Measurements from ENCODE around the gene PSMD12.

Gene PSMD12

GRCh38 chr17:67297454-67297960, 68.9 kb downstream of the PSMD12 start:
- Mint-ChIP-seq H3K27ac (no peak overlapping the region), H3K4me1 (peaks cover 23% of the 10 kb centered on the region), H3K9me3 (no peaks in the 10 kb centered on the region), H3K36me3 (ENCODE audit: low read depth) (no peaks in the 10 kb centered on the region), H3K4me3 (no peak overlapping the region), H3K27me3 (ENCODE audit: low read depth, poor library complexity) (peaks cover 4% of the 10 kb centered on the region)
- DNase-seq, result no peak
- no peak for TF ChIP-seq CTCF (IDR thresholded peaks at IDR 0.05)

GRCh38 chr17:67294451-67295199, 71.8 kb downstream of the PSMD12 start:
- H3K4me3 Mint-ChIP-seq, result no peak overlapping the region
- H3K4me1 Mint-ChIP-seq, result peaks cover 26% of the 10 kb centered on the region
- H3K27ac Mint-ChIP-seq, result no peak overlapping the region
- no peak for TF ChIP-seq CTCF (IDR thresholded peaks at IDR 0.05)
- no peaks in the 10 kb centered on the region for H3K36me3 Mint-ChIP-seq (ENCODE audit: low read depth)
- DNase-seq, result no peak
- H3K9me3 Mint-ChIP-seq, result no peaks in the 10 kb centered on the region
- H3K27me3 Mint-ChIP-seq (ENCODE audit: low read depth, poor library complexity), result peaks cover 2% of the 10 kb centered on the region

- H3K27ac Mint-ChIP-seq, result peak overlapping the region; percentile 71
- peak; percentile 66 for DNase-seq
- no peak overlapping the region for H3K4me3 Mint-ChIP-seq
- H3K4me1 Mint-ChIP-seq, result peaks cover 33% of the 10 kb centered on the region
- H3K27me3 Mint-ChIP-seq (ENCODE audit: low read depth, poor library complexity), result peaks cover 5% of the 10 kb centered on the region
- TF ChIP-seq CTCF (IDR thresholded peaks at IDR 0.05), result peak; percentile 73
- H3K36me3 Mint-ChIP-seq (ENCODE audit: low read depth), result no peaks in the 10 kb centered on the region
- no peaks in the 10 kb centered on the region for H3K9me3 Mint-ChIP-seq
These were observed 72.8 kb downstream of the PSMD12 start for GRCh38 chr17:67293251-67294203.

GRCh38 chr17:67290711-67291291, 75.6 kb downstream of the PSMD12 start:
- no peaks in the 10 kb centered on the region for H3K9me3 Mint-ChIP-seq
- no peak overlapping the region for H3K27ac Mint-ChIP-seq
- DNase-seq, result no peak
- no peak overlapping the region for H3K4me3 Mint-ChIP-seq
- peaks cover 7% of the 10 kb centered on the region for H3K27me3 Mint-ChIP-seq (ENCODE audit: low read depth, poor library complexity)
- TF ChIP-seq CTCF (IDR thresholded peaks at IDR 0.05), result no peak
- no peaks in the 10 kb centered on the region for H3K36me3 Mint-ChIP-seq (ENCODE audit: low read depth)
- H3K4me1 Mint-ChIP-seq, result peaks cover 23% of the 10 kb centered on the region

GRCh38 chr17:67290244-67290643, 76.1 kb downstream of the PSMD12 start:
- Mint-ChIP-seq H3K9me3 (no peaks in the 10 kb centered on the region), H3K27ac (no peak overlapping the region), H3K36me3 (ENCODE audit: low read depth) (no peaks in the 10 kb centered on the region), H3K4me1 (peaks cover 23% of the 10 kb centered on the region), H3K4me3 (no peak overlapping the region), H3K27me3 (ENCODE audit: low read depth, poor library complexity) (peaks cover 8% of the 10 kb centered on the region)
- no peak for TF ChIP-seq CTCF (IDR thresholded peaks at IDR 0.05)
- DNase-seq, result no peak

Measured in nephron progenitor cell (in vitro differentiated cells).